K562 (cell line): ENCODE data around the gene CCDC88C. TPM values are rescaled to one million over a fixed set of nuclear protein-coding genes. Genes with fewer than 3 reads are reported as not detected.

Experiments
- ATAC-seq: fragments of 200-7000 bp; cut with Tn5 transposase; 3 replicates; pipeline ENCODE4 v1.9.1; 2020; ENCODE audit warnings: moderate library complexity
- BruUV-seq: library from RNA; stranded (reverse); fragments of 400-500 nt; replicated peaks from 2 replicates; lab custom pipeline; 2021; lab: Mats Ljungman, UMichigan
- CTCF ChIA-PET: fragments of 300-600 bp; formaldehyde crosslinking; extraction: SDS; loops from one replicate; lab custom pipeline; 2021; ENCODE audit warnings: low intra/inter-chr PET ratio; lab: Yijun Ruan, JAX
- POLR2A ChIA-PET: fragments of 300-600, 350-650 bp; sonication (Branson Sonifier 250); formaldehyde crosslinking; extraction: SDS; loops from one replicate; lab custom pipeline; 2021; ENCODE audit warnings: antibody characterized with exemption, inconsistent platforms; lab: Yijun Ruan, JAX
- DNase-seq, 4 experiments: peaks; one replicate each; pipeline versions ENCODE4 v3.0.0 to v3.0.0-alpha.2; 2011 to 2018; ENCODE audit warnings: low spot score in 3 of 4, mixed read lengths in 3 of 4; ENCODE audit errors: extremely low read depth in 1 of 4
- FAIRE-seq: peaks from 2 replicates; lab custom pipeline; 2011; peaks lifted over from hg19 to GRCh38; lab: Jason Lieb, UNC
- H2AFZ ChIP-seq: 2 replicates; pipeline ENCODE4 v1.6.0; 2011; ENCODE audit warnings: low read depth, low read length, control low read depth, inconsistent platforms
- H3K27ac ChIP-seq: fragments of 200-600 bp; 3 replicates; pipeline ENCODE4 v1.8.0; 2011; ENCODE audit warnings: low read depth, mild to moderate bottlenecking, control low read depth, inconsistent platforms, low read length, moderate library complexity, mixed read lengths; ENCODE audit errors: extremely low read depth
- H3K27me3 ChIP-seq, 2 experiments: fragments of 300-600 bp in 1 of 2; 2 replicates in 1 of 2; 3 replicates in 1 of 2; pipeline versions ENCODE4 v1.6.0 to v1.8.0; 2011; ENCODE audit warnings: inconsistent platforms in 2 of 2, low read length in 2 of 2, mild to moderate bottlenecking in 1 of 2, mixed read lengths in 1 of 2, moderate library complexity in 1 of 2; ENCODE audit not compliant: control insufficient read depth in 2 of 2, insufficient read depth in 2 of 2
- H3K36me3 ChIP-seq: fragments of 300-600 bp; 3 replicates; pipeline ENCODE4 v1.8.0; 2011; ENCODE audit warnings: mild to moderate bottlenecking, low read length, inconsistent platforms; ENCODE audit not compliant: control insufficient read depth, insufficient read depth
- H3K4me1 ChIP-seq, 2 experiments: fragments of 200-600 bp in 1 of 2; replicated peaks in 1 of 2; 2 replicates in 1 of 2; 3 replicates in 1 of 2; pipeline versions ENCODE4 v1.5.1 to v1.8.0; 2011; ENCODE audit warnings: inconsistent platforms in 2 of 2, low read length in 2 of 2, mild to moderate bottlenecking in 1 of 2, mixed read lengths in 1 of 2, moderate library complexity in 1 of 2; ENCODE audit not compliant: control insufficient read depth in 2 of 2, insufficient read depth in 2 of 2
- H3K4me2 ChIP-seq: 2 replicates; pipeline ENCODE4 v1.6.1; 2011; ENCODE audit warnings: low read length, control low read depth, inconsistent platforms, mixed read lengths; ENCODE audit not compliant: insufficient read depth
- H3K4me3 ChIP-seq: fragments of 200-600 bp; sonication (generic), shearing (Covaris generic); 2 replicates; pipeline ENCODE4 v1.5.1; 2016; ENCODE audit warnings: control low read depth, inconsistent platforms
- H3K79me2 ChIP-seq: fragments of 200-600 bp; 3 replicates; pipeline ENCODE4 v1.8.0; 2011; ENCODE audit warnings: low read length, inconsistent platforms; ENCODE audit not compliant: control insufficient read depth, insufficient read depth
- H3K9ac ChIP-seq, 2 experiments: 2 replicates each; pipeline versions ENCODE4 v1.6.0 to v1.6.1; 2011; ENCODE audit warnings: low read depth in 2 of 2, low read length in 2 of 2, control low read depth in 1 of 2, inconsistent platforms in 1 of 2, mild to moderate bottlenecking in 1 of 2, mixed read lengths in 1 of 2; ENCODE audit not compliant: insufficient read depth in 1 of 2
- H3K9me1 ChIP-seq: one replicate; pipeline ENCODE4 v1.6.0; 2011; ENCODE audit warnings: inconsistent platforms, mild to moderate bottlenecking, low read length, moderate library complexity; ENCODE audit not compliant: control insufficient read depth, insufficient read depth
- H3K9me3 ChIP-seq: replicated peaks from 2 replicates; pipeline ENCODE4 v1.5.1; 2011; ENCODE audit warnings: low read depth, low read length, inconsistent platforms; ENCODE audit not compliant: control insufficient read depth, insufficient read depth
- H4K20me1 ChIP-seq: replicated peaks from 2 replicates; pipeline ENCODE4 v1.6.1; 2011; ENCODE audit warnings: low read length, inconsistent platforms, mixed read lengths; ENCODE audit not compliant: control insufficient read depth, insufficient read depth
- ATF7 ChIP-seq: fragments of 450-650 bp; IDR thresholded peaks from 2 replicates; pipeline ENCODE4 v1.7.1; 2014; ENCODE audit warnings: mild to moderate bottlenecking, moderate library complexity
- CBX1 ChIP-seq: sonication (generic); IDR thresholded peaks from 2 replicates; pipeline ENCODE4 v1.6.1; 2016; ENCODE audit warnings: antibody characterized with exemption, low read depth, mild to moderate bottlenecking
- ESRRA ChIP-seq: fragments of 450-650 bp; IDR thresholded peaks from 2 replicates; pipeline ENCODE4 v1.6.1; 2014; ENCODE audit warnings: low read depth, mild to moderate bottlenecking, moderate library complexity, borderline replicate concordance
- FOSL1 ChIP-seq: fragments of 200-800 bp; sonication (Bioruptor generic); conservative IDR thresholded peaks from 2 replicates; pipeline ENCODE4 v1.6.1; 2016; ENCODE audit warnings: missing genetic modification characterization, missing compliant biosample characterization
- NFIC ChIP-seq: fragments of 450-650 bp; IDR thresholded peaks from 2 replicates; pipeline ENCODE4 v1.6.1; 2017; ENCODE audit warnings: mild to moderate bottlenecking, inconsistent platforms
- NR2C1 ChIP-seq, 2 experiments: fragments of 450-650 bp; IDR thresholded peaks; 2 replicates each; pipeline ENCODE4 v1.6.1; 2017; ENCODE audit warnings: mild to moderate bottlenecking in 2 of 2, antibody characterized with exemption in 1 of 2, inconsistent platforms in 1 of 2, missing compliant biosample characterization in 1 of 2, missing genetic modification characterization in 1 of 2
- NRF1 ChIP-seq, 2 experiments: fragments of 450-650 bp; IDR thresholded peaks in 1 of 2; conservative IDR thresholded peaks in 1 of 2; 2 replicates each; pipeline ENCODE4 v1.6.1; 2014; ENCODE audit warnings: mild to moderate bottlenecking in 2 of 2
- PTTG1 ChIP-seq: fragments of 450-650 bp; IDR thresholded peaks from 2 replicates; pipeline ENCODE4 v1.6.1; 2016; ENCODE audit warnings: low read depth, mild to moderate bottlenecking, missing genetic modification characterization, missing compliant biosample characterization
- SMAD1 ChIP-seq: fragments of 150-350 bp; IDR thresholded peaks from 2 replicates; pipeline ENCODE4 v1.6.1; 2014; ENCODE audit warnings: low read length, low read depth; ENCODE audit not compliant: partially characterized antibody
- WHSC1 ChIP-seq: IDR thresholded peaks from one replicate; pipeline ENCODE4 v1.6.1; 2012; ENCODE audit warnings: low read length, control low read depth, inconsistent platforms
- ZNF24 ChIP-seq: fragments of 450-650 bp; IDR thresholded peaks from 2 replicates; pipeline ENCODE4 v1.6.1; 2016
- ZNF551 ChIP-seq: fragments of 250-450 bp; sonication (Bioruptor Pico); IDR thresholded peaks from 2 replicates; pipeline ENCODE4 v1.5.0; 2021; ENCODE audit warnings: mild to moderate bottlenecking, moderate library complexity
- ZNF561 ChIP-seq: fragments of 450-650 bp; formaldehyde crosslinking; conservative IDR thresholded peaks from 2 replicates; pipeline ENCODE4 v1.4.0; 2020; ENCODE audit warnings: mild to moderate bottlenecking, moderate library complexity
- WGBS: fragments of 100-300 bp; shearing (Covaris generic); methylation state at CpG from one replicate; pipeline ENCODE4 v1.1.6; 2016; ENCODE audit warnings: low coverage, mixed read lengths; ENCODE audit not compliant: insufficient coverage; ENCODE audit errors: missing lambda C conversion rate; 5-methylcytosine and 5-hydroxymethylcytosine counted together
- in situ Hi-C: fragments of 300-500 bp; cut with MboI; formaldehyde crosslinking; loops from 4 replicates; pipeline ENCODE4 v1.15.0; 2018; ENCODE audit warnings: inconsistent platforms, mixed read lengths
- intact Hi-C: fragments of 100-400 bp; cut with micrococcal nuclease; formaldehyde crosslinking; loops from 2 replicates; pipeline ENCODE4 v1.14.2; 2022
- polyA plus RNA-seq, 8 experiments: library from polyadenylated mRNA; depleted of rRNA in 4 of 8; stranded (reverse) in 5 of 8; unstranded in 3 of 8; fragments of >200 nt; fragmentation: Nextera tagmentation in 2 of 8; fragmentation: Illumina TruSeq in 1 of 8; extraction: Ambion mirVana in 2 of 8; extraction: Trizol in 1 of 8; gene quantifications; 2 replicates each; pipeline versions ENCODE4 v1.2.1 to v1.2.3, GENCODE V29; 2011 to 2014; ENCODE audit warnings: inconsistent platforms in 1 of 8, missing spikeins in 1 of 8
- total RNA-seq, 7 experiments: library from RNA; depleted of rRNA in 6 of 7; stranded (reverse); fragments of >200 nt in 6 of 7; fragmentation: Illumina TruSeq in 2 of 7; extraction: Trizol in 2 of 7; gene quantifications; 2 replicates each; pipeline versions ENCODE4 v1.2.1 to v1.2.3, GENCODE V29; 2011 to 2021; ENCODE audit warnings: low replicate concordance in 1 of 7
- TF ChIP-seq, protein P1 (sequence below): fragments of 450-650 bp; IDR thresholded peaks from 2 replicates; pipeline ENCODE4 v1.6.1; 2016; ENCODE audit warnings: antibody characterized with exemption

Gene CCDC88C
- total and polyA plus RNA-seq, 9 of the 15 experiments (the other 6 are each of a cell fraction or from before 2014, with no cell fraction given): 0.62 to 22.5 (median 10.7) TPM

DNA sequence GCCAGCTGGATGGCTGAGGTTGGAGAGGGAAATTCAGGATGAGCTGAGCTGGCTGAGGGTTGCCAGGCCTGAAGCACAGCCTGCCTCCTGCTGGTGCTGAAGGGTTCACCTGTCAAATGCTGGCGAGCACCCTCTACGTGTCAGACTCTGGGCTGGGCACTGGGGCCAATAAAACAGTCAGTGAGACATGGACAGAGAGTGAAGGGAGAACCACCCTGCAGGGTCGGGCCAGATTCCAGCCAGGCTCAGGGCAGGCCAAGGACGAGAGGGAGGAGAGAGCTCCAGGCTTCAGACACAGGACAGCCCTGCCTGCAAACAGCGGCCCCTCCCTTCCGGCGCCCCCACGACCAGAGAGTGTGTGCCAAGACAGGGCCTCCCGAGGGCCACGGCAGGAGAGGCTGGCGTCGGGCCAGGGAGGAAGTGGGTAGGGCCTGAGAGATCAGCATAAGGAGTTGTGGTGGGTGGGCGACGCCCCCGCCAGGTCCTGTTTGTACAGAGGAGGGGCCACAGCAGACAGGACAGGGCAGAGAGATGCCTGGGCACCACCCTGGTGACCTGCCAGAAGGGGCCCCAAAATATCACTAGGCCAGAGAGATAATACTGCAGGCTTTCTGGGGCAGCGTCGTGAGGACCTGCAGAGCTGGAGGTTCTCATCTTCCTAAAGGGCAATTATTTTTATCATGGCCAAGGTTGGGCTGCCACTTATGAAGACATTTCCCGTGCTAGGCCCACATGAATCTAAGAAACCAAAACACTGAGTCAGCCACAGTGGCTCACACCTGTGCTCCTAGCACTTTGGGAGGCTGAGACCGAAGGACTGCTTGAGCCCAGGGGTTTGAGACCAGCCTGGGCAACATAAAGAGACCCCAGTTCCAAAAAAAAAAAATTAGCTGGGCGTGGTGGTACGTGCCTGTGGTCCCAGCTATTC is 100.0 kb downstream of the CCDC88C start:
- ChIA-PET POLR2A (interaction anchor here (0.7 kb wide), 1 partner anchor 8 kb away, joined by 3 read pairs; no protein-coding TSS in a partner anchor), CTCF (no interaction called here)
- H3K79me2 ChIP-seq: no peaks in the 10 kb centered on the region
- peak in 2 of 4 experiments; percentile 18 to 23 for DNase-seq
- no peak overlapping the region for H2AFZ ChIP-seq
- no peak overlapping the region for H3K4me3 ChIP-seq
- ATAC-seq: no peak
- BruUV-seq: no TSS peak
- H3K27me3 ChIP-seq: no peaks in the 10 kb centered on the region
- no peak for FAIRE-seq
- peaks cover 0 to 13% of the 10 kb centered on the region in 2 experiments; a peak in 2 of 5 replicates for H3K4me1 ChIP-seq
- peaks cover 63% of the 10 kb centered on the region; the same call in 1 of the 3 replicates for H3K36me3 ChIP-seq
- no peak overlapping the region for H3K4me2 ChIP-seq
- no peaks in the 10 kb centered on the region for H4K20me1 ChIP-seq
- in situ Hi-C loops (no loop called here), intact Hi-C loops (no loop called here)
- H3K9ac ChIP-seq: peak overlapping the region in 1 of 2 experiments; percentile 26; a peak in 2 of 4 replicates
- H3K9me3 ChIP-seq: no peaks in the 10 kb centered on the region
- H3K27ac ChIP-seq: no peak overlapping the region
- H3K9me1 ChIP-seq: peaks cover 3% of the 10 kb centered on the region
- TF ChIP-seq SMAD1: no peak
- TF ChIP-seq NFIC: peak; percentile 44
- TF ChIP-seq ATF7: no peak
- 84% methylated on average over 16 of the region's 21 CpGs for WGBS

DNA sequence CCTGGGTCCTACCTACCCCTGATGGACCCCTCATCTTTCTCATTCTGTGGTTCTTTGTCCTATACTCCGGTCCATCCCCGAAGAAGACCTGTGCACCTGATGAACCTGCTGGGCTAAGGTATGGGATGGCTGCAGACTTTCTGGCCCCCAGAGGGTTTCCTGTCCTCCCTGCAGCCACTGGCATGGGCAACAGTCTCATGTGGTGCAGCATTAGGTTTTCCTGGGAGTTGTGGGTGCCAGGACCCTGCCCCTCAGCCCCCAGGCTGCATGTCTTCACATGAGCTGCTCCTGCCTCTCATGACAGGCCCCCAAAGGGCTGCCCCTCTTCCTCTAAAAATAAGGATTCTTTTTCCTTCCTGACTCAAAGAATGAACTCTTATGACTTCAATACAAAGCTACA is 100.9 kb downstream of the CCDC88C start:
- H3K36me3 ChIP-seq: peaks cover 58% of the 10 kb centered on the region; the same call in 1 of the 3 replicates
- in situ Hi-C loops: no loop called here
- H3K27me3 ChIP-seq: no peaks in the 10 kb centered on the region
- DNase-seq: no peak
- ChIA-PET POLR2A (interaction anchor here (0.7 kb wide), 1 partner anchor 8 kb away, joined by 3 read pairs; no protein-coding TSS in a partner anchor), CTCF (no interaction called here)
- H3K79me2 ChIP-seq: no peaks in the 10 kb centered on the region
- peaks cover 3% of the 10 kb centered on the region for H3K9me1 ChIP-seq
- intact Hi-C loops: no loop called here
- peaks cover 0 to 13% of the 10 kb centered on the region in 2 experiments; a peak in 2 of 5 replicates for H3K4me1 ChIP-seq
- H4K20me1 ChIP-seq: no peaks in the 10 kb centered on the region
- no peak overlapping the region for H3K9ac ChIP-seq
- no peak overlapping the region for H3K27ac ChIP-seq
- H3K9me3 ChIP-seq: no peaks in the 10 kb centered on the region
- no peak for ATAC-seq
- H3K4me3 ChIP-seq: no peak overlapping the region
- no peak overlapping the region for H2AFZ ChIP-seq
- H3K4me2 ChIP-seq: no peak overlapping the region
- FAIRE-seq: no peak
- BruUV-seq: no TSS peak
- WGBS: 100% methylated on average over 2 of the region's 2 CpGs
- TF ChIP-seq ESRRA (no peak), ZNF561 (CRISPR knock-in tag) (no peak), ZNF551 (no peak), NRF1 (conservative IDR thresholded peaks at IDR 0.05 in 1 of 2, IDR thresholded peaks at IDR 0.05 in 1 of 2) (no peak), WHSC1 (no peak), ZNF24 (no peak), CBX1 (no peak), FOSL1 (tag) (no peak), NR2C1 (IDR thresholded peaks at IDR 0.05) (no peak), NR2C1 (tag; IDR thresholded peaks at IDR 0.05) (no peak), PTTG1 (tag) (no peak)
- TF ChIP-seq, protein P1, sequence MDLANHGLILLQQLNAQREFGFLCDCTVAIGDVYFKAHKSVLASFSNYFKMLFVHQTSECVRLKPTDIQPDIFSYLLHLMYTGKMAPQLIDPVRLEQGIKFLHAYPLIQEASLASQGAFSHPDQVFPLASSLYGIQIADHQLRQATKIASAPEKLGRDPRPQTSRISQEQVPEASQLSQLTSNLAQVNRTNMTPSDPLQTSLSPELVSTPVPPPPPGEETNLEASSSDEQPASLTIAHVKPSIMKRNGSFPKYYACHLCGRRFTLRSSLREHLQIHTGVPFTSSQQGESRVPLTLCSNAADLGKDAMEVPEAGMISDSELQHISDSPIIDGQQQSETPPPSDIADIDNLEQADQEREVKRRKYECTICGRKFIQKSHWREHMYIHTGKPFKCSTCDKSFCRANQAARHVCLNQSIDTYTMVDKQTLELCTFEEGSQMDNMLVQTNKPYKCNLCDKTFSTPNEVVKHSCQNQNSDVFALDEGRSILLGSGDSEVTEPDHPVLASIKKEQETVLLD: no peak
